ENCODE results near the gene LCK. TPM values are rescaled to one million over a fixed set of nuclear protein-coding genes. Genes with fewer than 3 reads are reported as not detected.
"Not testable (repeated sequence)": the region's sequence is repeated elsewhere in the genome, so short reads cannot be mapped to it uniquely, and the experiment has no call there.

The LCK gene
- polyA plus RNA-seq, 3 donors from 2014 or later = 561 to 1,013 (median 704) TPM

DNA sequence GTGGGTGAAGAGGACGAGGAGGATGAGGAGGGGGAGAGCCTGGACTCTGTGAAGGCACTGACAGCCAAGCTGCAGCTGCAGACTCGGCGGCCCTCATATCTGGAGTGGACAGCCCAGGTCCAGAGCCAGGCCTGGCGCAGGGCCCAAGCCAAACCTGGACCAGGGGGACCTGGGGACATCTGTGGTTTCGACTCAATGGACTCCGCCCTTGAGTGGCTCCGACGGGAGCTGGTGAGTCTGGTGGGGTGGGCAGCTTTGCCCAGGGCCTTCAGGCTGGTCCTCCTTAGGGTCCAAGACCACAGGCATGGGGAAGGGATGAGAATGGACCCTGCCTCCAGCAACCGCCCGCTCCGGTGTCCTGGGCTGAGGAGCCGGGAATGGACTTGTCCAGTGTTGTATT, 3.6 kb upstream of the LCK start:
- peaks cover 0 to 1% (median 0%) of the 10 kb centered on the region in 6 donors for H3K9me3 Mint-ChIP-seq
- peak overlapping the region; percentile 34 to 98 (median 94) for H3K27ac Mint-ChIP-seq
- H3K27me3 Mint-ChIP-seq (ENCODE audit: low read depth in 3 of 3) = peaks cover 17 to 26% (median 24%) of the 10 kb centered on the region in 3 donors
- H3K4me1 Mint-ChIP-seq = peaks cover 48 to 55% of the 10 kb centered on the region in 2 donors
- peaks cover 1 to 5% (median 4%) of the 10 kb centered on the region in 3 donors for H3K36me3 Mint-ChIP-seq
- no peak for DNase-seq
- peak overlapping the region in 2 of 5 donors; percentile 72 to 85 for H3K4me3 Mint-ChIP-seq

DNA sequence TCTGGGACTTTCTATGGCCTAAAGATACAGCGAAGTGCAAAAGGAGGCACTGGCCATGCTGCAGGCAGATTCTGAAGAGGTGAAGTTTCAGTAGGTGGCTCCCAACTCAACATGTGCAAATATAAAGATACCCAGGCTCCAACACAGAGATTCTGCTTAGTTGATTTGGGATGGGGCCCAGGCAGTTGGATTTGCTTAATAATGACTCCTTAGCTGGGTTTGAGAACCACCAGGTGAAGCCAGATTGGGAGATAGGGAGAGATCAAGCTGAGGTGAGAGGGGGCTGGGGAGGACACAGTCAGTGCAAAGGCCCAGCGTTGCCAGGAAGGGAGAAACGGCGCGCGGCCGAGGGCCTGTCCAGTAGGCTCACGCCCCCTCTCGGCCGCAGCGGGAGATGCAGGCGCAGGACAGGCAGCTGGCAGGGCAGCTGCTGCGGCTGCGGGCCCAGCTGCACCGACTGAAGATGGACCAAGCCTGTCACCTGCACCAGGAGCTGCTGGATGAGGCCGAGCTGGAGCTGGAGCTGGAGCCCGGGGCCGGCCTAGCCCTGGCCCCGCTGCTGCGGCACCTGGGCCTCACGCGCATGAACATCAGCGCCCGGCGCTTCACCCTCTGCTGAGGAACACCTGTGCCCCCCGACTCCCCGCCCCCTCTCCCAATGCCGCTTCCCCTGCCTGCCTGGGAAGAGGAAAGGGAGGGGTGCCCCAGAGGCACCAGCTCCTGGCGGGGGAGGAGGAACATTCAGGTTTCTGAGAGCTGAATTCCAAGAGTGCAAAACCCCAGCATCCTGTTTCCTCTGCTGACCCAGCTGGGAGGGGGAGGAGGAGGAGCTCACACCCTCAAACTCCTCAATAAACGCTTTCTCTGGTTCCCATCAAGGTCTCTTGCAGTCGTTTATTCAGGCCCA, 2.8 kb upstream of the LCK start:
- Mint-ChIP-seq H3K27me3 (ENCODE audit: low read depth in 3 of 3) (peaks cover 18 to 29% (median 27%) of the 10 kb centered on the region in 3 donors), H3K27ac (peak overlapping the region; percentile 96 to 100 (median 98)), H3K36me3 (peaks cover 4 to 5% (median 5%) of the 10 kb centered on the region in 3 donors), H3K4me3 (peak overlapping the region; percentile 80 to 100 (median 91)), H3K4me1 (peaks cover 55 to 59% of the 10 kb centered on the region in 2 donors), H3K9me3 (peaks cover 0 to 1% (median 0%) of the 10 kb centered on the region in 6 donors)
- DNase-seq = peak; percentile 75 to 77 (median 76)

DNA sequence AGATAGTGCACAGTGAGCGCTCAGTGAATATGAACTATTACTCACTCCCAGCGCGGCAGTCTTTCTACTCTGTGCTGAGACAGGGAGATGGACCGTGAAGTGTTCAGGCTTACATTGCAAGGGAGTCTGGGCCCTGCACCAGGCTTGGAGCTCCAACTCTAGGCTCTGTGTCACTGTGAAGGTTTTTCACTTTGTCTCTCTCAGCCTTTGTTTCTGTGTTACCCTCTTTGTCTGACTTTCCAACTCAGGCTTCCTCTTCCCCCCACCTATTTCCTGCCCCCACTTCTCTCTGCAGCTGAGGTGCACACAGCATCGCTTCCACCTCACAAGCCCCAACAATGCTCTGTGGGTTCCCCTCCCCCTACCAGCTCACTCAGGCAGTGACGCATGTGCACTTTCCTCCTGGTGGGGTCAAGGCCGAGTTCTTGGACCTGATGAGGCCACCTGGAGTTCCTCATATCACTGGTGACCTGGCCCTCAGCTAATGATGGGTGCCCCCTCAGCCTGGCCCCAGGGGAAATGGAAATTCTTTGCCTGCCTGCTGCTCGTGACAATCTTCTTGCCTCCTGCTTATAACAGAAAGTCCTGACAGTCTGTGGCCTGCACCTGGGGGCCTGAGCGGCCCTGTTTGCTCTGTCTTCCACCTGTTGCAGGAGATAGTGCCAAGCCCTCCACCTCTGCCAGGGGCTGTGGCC, 1.1 kb upstream of the LCK start:
- peak overlapping the region; percentile 91 to 100 (median 92) for H3K4me3 Mint-ChIP-seq
- H3K9me3 Mint-ChIP-seq = peaks cover 0 to 1% (median 0%) of the 10 kb centered on the region in 6 donors
- H3K27me3 Mint-ChIP-seq (ENCODE audit: low read depth in 3 of 3) = peaks cover 18 to 35% (median 33%) of the 10 kb centered on the region in 3 donors
- peaks cover 5 to 7% (median 5%) of the 10 kb centered on the region in 3 donors for H3K36me3 Mint-ChIP-seq
- peak; percentile 88 to 89 (median 89) for DNase-seq
- peaks cover 71 to 74% of the 10 kb centered on the region in 2 donors for H3K4me1 Mint-ChIP-seq
- peak overlapping the region; percentile 96 to 100 (median 98) for H3K27ac Mint-ChIP-seq

DNA sequence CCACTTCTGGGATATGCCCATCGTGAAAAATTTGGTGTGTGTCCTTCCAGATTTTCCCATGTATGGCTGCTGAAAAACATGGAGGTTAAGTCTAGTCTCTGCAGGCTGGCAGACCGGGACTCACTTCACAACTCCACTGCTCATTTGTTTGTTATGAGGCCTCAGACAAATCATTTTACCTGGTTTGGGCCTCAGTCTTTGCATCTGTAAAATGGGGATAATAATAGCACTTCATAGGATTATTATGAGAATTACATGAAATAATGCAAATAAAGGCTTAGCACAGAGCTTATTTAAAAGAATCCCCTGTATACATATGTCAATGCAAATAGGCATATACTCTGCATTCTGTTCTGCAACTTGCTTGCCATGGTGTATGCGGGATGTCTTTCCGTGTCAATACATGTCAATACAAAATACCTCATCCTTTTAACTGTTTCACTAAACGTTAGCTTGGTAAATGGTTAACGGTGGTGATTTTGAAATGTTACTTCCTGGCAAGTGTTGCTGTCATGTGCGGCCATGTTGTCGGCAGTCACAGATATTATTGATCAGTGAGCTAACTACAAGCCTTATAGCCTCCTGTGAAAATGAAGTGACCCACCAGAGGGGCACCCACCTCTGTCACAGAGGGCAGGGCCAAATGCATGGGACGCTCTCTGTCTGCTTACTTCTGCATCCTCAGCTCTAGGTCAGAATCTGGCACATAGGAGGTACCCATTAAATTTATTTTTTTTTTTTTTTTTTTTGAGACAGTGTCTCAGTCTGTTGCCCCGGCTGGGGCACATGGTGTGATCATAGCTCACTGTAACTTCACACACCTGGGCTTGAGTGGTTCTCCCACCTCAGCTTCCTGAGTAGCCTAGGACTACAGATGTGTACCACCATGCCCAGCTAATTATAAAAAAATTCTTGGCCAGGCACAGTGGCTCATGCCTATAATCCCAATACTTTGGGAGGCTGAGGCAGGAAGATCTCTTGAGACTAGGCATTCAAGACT, 4.3 kb downstream of the LCK start:
- H3K27me3 Mint-ChIP-seq (ENCODE audit: low read depth in 3 of 3) = peaks cover 13 to 29% (median 25%) of the 10 kb centered on the region in 3 donors
- H3K36me3 Mint-ChIP-seq = peaks cover 7 to 14% (median 9%) of the 10 kb centered on the region in 3 donors
- H3K4me3 Mint-ChIP-seq = peak overlapping the region; percentile 71 to 91 (median 79)
- DNase-seq = peak in 1 of 3 donors; percentile 11
- H3K4me1 Mint-ChIP-seq = peaks cover 80% of the 10 kb centered on the region in 2 donors
- peak overlapping the region; percentile 86 to 96 (median 95) for H3K27ac Mint-ChIP-seq
- peaks cover 0 to 1% (median 0%) of the 10 kb centered on the region in 6 donors for H3K9me3 Mint-ChIP-seq

DNA sequence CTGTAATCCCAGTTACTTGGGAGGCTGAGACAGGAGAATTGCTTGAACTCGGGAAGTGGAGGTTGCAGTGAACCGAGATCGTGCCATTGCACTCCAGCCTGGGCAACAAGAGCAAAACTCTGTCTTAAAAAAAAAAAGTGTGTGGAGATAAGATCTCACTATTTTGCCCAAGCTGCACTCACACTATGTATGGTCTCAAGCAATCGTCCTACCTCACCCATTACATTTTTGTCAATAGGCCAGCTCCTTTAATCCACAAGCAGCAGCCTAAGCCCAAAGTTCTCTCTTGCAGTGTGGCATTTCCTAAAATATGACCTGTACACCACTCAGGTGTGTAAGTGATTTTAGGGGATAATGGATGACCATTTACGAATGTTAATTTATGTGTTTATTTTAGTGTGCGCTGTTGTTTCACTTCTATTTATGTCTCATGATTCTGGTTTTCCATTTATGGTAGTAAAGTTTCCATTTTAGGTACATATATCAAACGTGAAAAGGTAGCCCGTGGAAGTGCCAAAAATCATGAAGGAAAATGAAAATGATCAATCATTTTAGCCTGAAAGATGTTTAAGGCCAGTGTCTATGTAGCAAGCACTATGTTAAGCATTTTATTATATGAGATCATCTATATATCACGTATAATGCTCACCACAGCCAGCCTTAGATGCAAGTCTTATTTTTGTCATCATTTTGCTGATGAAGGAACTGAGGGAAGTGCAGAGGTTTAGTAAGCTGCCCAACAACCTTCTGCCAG, 5.6 kb downstream of the LCK start:
- Mint-ChIP-seq H3K9me3 (peaks cover 0 to under 1% (median 0%) of the 10 kb centered on the region in 6 donors), H3K4me3 (peak overlapping the region; percentile 78 to 92 (median 83)), H3K27me3 (ENCODE audit: low read depth in 3 of 3) (peaks cover 5 to 21% (median 19%) of the 10 kb centered on the region in 3 donors), H3K27ac (peak overlapping the region; percentile 92 to 98 (median 96)), H3K4me1 (peaks cover 74 to 75% of the 10 kb centered on the region in 2 donors), H3K36me3 (peaks cover 10 to 18% (median 11%) of the 10 kb centered on the region in 3 donors)
- DNase-seq = peak in 2 of 3 donors; percentile 35 to 46

DNA sequence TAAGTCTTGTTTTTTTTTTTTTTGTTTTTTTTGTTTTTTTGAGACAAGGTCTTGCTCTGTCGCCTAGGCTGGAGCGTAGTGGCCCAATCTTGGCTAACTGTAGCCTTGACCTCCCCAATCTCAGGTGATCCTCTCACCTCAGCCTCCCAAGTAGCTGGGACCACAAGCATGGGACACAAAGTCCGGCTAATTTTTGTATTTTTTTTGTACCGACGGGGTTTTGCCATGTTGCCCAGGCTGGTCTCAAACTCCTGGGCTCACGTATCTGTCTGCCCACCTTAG, 6.1 kb downstream of the LCK start:
- H3K36me3 Mint-ChIP-seq = peaks cover 8 to 14% (median 10%) of the 10 kb centered on the region in 3 donors
- H3K4me1 Mint-ChIP-seq = peaks cover 68 to 70% of the 10 kb centered on the region in 2 donors
- DNase-seq = no peak
- H3K27me3 Mint-ChIP-seq (ENCODE audit: low read depth in 3 of 3) = peaks cover 3 to 18% (median 15%) of the 10 kb centered on the region in 3 donors
- H3K4me3 Mint-ChIP-seq = peak overlapping the region; percentile 78 to 92 (median 83)
- no peaks in the 10 kb centered on the region for H3K9me3 Mint-ChIP-seq
- peak overlapping the region; percentile 92 to 98 (median 96) for H3K27ac Mint-ChIP-seq

DNA sequence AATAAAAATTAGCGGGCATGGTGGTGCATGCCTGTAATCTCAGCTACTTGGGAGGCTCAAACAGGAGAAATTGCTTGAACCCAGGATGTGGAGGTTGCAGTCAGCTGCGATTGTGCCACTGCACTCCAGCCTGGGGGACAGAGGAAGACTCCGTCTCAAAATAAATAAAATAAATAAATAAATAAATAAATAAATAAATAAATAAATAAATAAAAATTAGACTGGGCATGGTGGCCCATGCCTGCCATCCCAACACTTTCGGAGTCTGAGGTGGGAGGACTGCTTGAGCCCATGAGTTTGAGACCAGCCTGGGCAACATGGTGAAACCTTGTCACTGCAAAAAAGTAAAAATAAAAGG, 12.2 kb downstream of the LCK start:
- H3K36me3 Mint-ChIP-seq = peaks cover 5 to 23% (median 7%) of the 10 kb centered on the region in 3 donors
- DNase-seq; H3K27me3 Mint-ChIP-seq (ENCODE audit: low read depth in 3 of 3); H3K9me3 Mint-ChIP-seq; H3K4me3 Mint-ChIP-seq: not testable (repeated sequence)
- H3K4me1 Mint-ChIP-seq = peaks cover 52 to 54% of the 10 kb centered on the region in 2 donors
- peak overlapping the region in 4 of 6 donors; percentile 49 to 88 (median 76) for H3K27ac Mint-ChIP-seq

DNA sequence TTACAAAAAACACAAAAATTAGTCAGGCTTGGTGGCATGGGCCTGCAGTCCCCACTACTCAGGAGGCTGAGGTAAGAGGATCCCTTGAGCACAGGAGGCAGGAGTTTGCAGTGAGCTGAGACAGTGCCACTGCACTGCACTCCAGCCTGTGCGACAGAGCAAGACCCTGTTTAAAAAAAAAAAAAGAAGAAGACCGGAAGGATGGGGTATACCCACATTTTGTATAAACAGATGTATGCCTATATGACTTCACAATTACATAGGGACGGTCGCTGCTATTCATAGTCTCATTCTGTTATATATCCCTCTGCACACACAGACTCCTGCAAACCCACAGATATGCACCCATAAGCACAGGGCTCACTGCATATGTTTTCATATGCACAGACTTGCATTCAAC, 12.7 kb downstream of the LCK start:
- Mint-ChIP-seq H3K4me1 (peaks cover 50 to 54% of the 10 kb centered on the region in 2 donors), H3K36me3 (peaks cover 5 to 23% (median 7%) of the 10 kb centered on the region in 3 donors), H3K9me3 (no peaks in the 10 kb centered on the region), H3K27me3 (ENCODE audit: low read depth in 3 of 3) (peaks cover 0 to 4% (median 0%) of the 10 kb centered on the region in 3 donors), H3K27ac (peak overlapping the region; percentile 60 to 97 (median 88)), H3K4me3 (peak overlapping the region; percentile 15 to 85 (median 63))
- peak in 1 of 3 donors; percentile 34 for DNase-seq

DNA sequence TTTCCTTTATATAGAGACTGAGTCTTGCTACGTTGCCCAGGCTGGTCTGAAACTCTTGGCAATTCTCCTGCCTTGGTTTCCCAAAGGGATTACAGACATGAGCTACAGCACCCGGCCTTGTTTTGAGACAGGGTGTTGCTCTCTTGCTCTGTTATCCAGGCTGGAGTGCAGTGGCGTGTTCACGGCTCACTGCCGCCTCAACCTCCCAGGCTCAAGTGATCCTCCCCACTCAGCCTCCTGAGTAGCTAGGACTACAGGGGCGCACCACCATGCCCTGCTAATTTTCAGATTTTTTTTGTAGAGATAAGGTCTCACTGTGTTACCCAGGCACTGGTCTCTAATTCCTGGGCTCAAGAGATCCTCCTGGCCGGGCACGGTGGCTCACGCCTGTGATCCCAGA, 14.8 kb downstream of the LCK start:
- Mint-ChIP-seq H3K4me3 (peak overlapping the region in 2 of 5 donors; percentile 28 to 62), H3K27ac (peak overlapping the region; percentile 49 to 90 (median 84)), H3K36me3 (peaks cover 0 to 16% (median 4%) of the 10 kb centered on the region in 3 donors), H3K9me3 (no peaks in the 10 kb centered on the region), H3K27me3 (ENCODE audit: low read depth in 3 of 3) (peaks cover 0 to 2% (median 0%) of the 10 kb centered on the region in 3 donors), H3K4me1 (peaks cover 45 to 48% of the 10 kb centered on the region in 2 donors)
- no peak for DNase-seq

DNA sequence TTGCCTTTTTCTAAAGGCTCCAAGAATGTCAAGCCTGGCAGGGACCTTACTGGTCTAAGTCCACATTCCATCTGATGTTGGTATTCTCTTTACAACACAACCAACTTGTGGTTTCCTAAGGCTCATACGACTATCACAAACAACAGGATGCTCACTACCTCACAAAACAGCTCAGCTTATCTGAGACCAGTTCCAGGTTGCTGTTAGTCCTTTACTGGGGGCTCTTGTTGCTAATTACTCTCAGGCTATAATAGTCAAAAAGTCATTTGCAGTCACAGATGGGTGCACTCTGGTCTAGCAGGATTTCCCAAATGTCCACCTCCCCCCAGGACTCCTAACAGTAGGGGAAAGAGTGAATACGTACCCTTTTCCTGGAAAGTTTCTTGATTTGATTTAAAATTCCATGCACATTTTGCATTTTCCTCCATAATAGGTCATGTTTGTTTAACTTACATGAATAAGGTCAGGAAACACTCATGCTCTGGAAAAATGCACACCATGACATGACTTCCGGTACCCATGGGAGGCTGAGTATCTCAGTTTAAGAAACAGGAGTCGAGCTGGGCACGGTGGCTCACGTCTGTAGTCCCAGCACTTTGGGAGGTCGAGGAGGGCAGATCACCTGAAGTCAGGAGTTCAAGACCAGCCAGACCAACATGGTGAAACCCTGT, 16.0 kb downstream of the LCK start:
- Mint-ChIP-seq H3K27me3 (ENCODE audit: low read depth in 3 of 3) (peaks cover 3 to 8% (median 3%) of the 10 kb centered on the region in 3 donors), H3K9me3 (no peaks in the 10 kb centered on the region), H3K27ac (peak overlapping the region; percentile 81 to 99 (median 98)), H3K4me3 (peak overlapping the region; percentile 65 to 85 (median 83)), H3K36me3 (peaks cover 0 to 16% (median 3%) of the 10 kb centered on the region in 3 donors), H3K4me1 (peaks cover 56% of the 10 kb centered on the region in 2 donors)
- no peak for DNase-seq

DNA sequence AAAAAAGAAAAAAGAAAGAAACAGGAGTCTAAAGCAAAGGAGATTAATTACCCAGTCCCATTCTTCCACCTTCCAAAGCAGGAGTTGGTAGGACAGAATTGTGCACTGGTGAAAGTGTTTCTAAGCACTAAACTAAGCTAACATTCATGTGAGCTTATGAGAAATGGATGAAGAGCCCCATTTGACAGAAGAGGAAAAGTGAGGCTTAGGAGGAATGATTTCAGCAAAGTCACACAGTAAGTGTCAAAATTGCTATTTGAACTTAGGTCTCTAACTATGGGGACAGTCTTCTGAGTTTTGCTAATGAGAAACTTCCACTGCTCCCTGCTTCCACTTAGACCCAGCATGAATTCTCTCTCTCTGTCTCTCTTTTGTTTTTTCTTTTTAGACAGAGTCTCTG, 18.7 kb downstream of the LCK start:
- peaks cover 64 to 66% of the 10 kb centered on the region in 2 donors for H3K4me1 Mint-ChIP-seq
- peaks cover 0 to 20% (median 3%) of the 10 kb centered on the region in 3 donors for H3K36me3 Mint-ChIP-seq
- peak overlapping the region in 1 of 5 donors; percentile 14 for H3K4me3 Mint-ChIP-seq
- DNase-seq = no peak
- peaks cover 0 to 3% (median 0%) of the 10 kb centered on the region in 6 donors for H3K9me3 Mint-ChIP-seq
- H3K27ac Mint-ChIP-seq = peak overlapping the region; percentile 55 to 88 (median 81)
- H3K27me3 Mint-ChIP-seq (ENCODE audit: low read depth in 3 of 3) = peaks cover 7 to 17% (median 9%) of the 10 kb centered on the region in 3 donors
